Body of pancreas (tissue), 4 donors: Measurements from ENCODE around the gene NPAS1. TPM values are rescaled to one million over a fixed set of nuclear protein-coding genes. Genes with fewer than 3 reads are reported as not detected.

ENCODE experiments used
- ATAC-seq: fragments of 150-250 bp; one replicate; pipeline ENCODE4 v1.9.1; 2016
- DNase-seq, 4 donors: peaks; one replicate each; pipeline ENCODE4 v3.0.0-alpha.2; 2019
- H3K27ac ChIP-seq, 4 donors: fragments of 200-600 bp; sonication (generic); 1 replicate in 3 of 4; 2 replicates in 1 of 4; pipeline versions ENCODE4 v1.5.1 to v1.6.1; 2016 to 2019; ENCODE audit warnings: mild to moderate bottlenecking in 1 of 4, mixed read lengths in 1 of 4, moderate library complexity in 1 of 4
- H3K27me3 ChIP-seq, 2 donors: fragments of 200-600 bp; sonication (generic); one replicate each; pipeline ENCODE4 v1.6.0; 2016; ENCODE audit warnings: mild to moderate bottlenecking in 1 of 2
- H3K36me3 ChIP-seq, 2 donors: fragments of 200-600 bp; sonication (generic); replicated peaks in 1 of 2; 2 replicates each; pipeline ENCODE4 v1.5.1; 2016; ENCODE audit warnings: low read depth in 2 of 2; ENCODE audit not compliant: insufficient read depth in 1 of 2
- H3K4me1 ChIP-seq: fragments of 200-600 bp; sonication (generic); one replicate; pipeline ENCODE4 v1.6.0; 2016
- H3K4me3 ChIP-seq, 2 donors: fragments of 200-600 bp; sonication (generic); 1 replicate in 1 of 2; 2 replicates in 1 of 2; pipeline ENCODE4 v1.5.1; 2016 to 2019
- H3K9me3 ChIP-seq, 3 donors: fragments of 200-600 bp; sonication (generic); 1 replicate in 2 of 3; 2 replicates in 1 of 3; pipeline ENCODE4 v1.5.1; 2016
- CTCF ChIP-seq, 7 experiments: fragments of 450-650 bp in 4 of 7; fragments of 200-600 bp in 3 of 7; sonication (generic) in 3 of 7; IDR thresholded peaks; one replicate each; pipeline ENCODE4 v1.5.1; 2016 to 2019; ENCODE audit warnings: antibody characterized with exemption in 7 of 7
- POLR2A ChIP-seq, 3 donors: fragments of 450-650 bp; IDR thresholded peaks; one replicate each; pipeline ENCODE4 v1.6.1; 2016; ENCODE audit warnings: antibody characterized with exemption in 3 of 3, mild to moderate bottlenecking in 2 of 3
- WGBS, 2 donors: methylation state at CpG; one replicate each; pipeline ENCODE4 v1.1.5; 2017; 5-methylcytosine and 5-hydroxymethylcytosine counted together
- intact Hi-C: fragments of 100-400 bp; cut with DNase I; formaldehyde crosslinking; loops from one replicate; pipeline ENCODE4 v1.15.1; 2023
- total RNA-seq, 2 donors: library from RNA; depleted of rRNA; stranded (reverse); fragments of >200 nt; gene quantifications; one replicate each; pipeline ENCODE4 v1.1.0, GENCODE V29; 2016

The NPAS1 gene
- total RNA-seq, 2 donors from 2014 or later: not detected

GRCh38 chr19:47032171-47032811 is 12.7 kb downstream of the NPAS1 start:
- no peak for TF ChIP-seq POLR2A (IDR thresholded peaks at IDR 0.05)
- peak; percentile 67 to 90 (median 73) for TF ChIP-seq CTCF (IDR thresholded peaks at IDR 0.05)
- WGBS, 2 donors: 15 to 31% methylated on average over 7 to 17 of the region's 17 CpGs
- ATAC-seq: peak; percentile 46
- H3K4me3 ChIP-seq: no peak overlapping the region
- H3K4me1 ChIP-seq: peaks cover 17% of the 10 kb centered on the region
- intact Hi-C loops: no loop called here
- H3K36me3 ChIP-seq: no peaks in the 10 kb centered on the region
- H3K27me3 ChIP-seq: peaks cover 0 to 12% of the 10 kb centered on the region in 2 donors
- DNase-seq: peak; percentile 52 to 72 (median 69)
- no peak overlapping the region for H3K27ac ChIP-seq
- no peaks in the 10 kb centered on the region for H3K9me3 ChIP-seq

GRCh38 chr19:47035127-47036096 is 15.8 kb downstream of the NPAS1 start:
- ATAC-seq: peak; percentile 94
- WGBS, 2 donors: 9 to 14% methylated on average over 26 to 35 of the region's 35 CpGs
- intact Hi-C loops: no loop called here
- peaks cover 17% of the 10 kb centered on the region for H3K4me1 ChIP-seq
- H3K27me3 ChIP-seq: peaks cover 0 to 12% of the 10 kb centered on the region in 2 donors
- H3K27ac ChIP-seq: peak overlapping the region; percentile 25 to 62 (median 54)
- peak; percentile 86 to 92 (median 89) for DNase-seq
- peak; percentile 95 to 97 (median 96) for TF ChIP-seq CTCF (IDR thresholded peaks at IDR 0.05)
- TF ChIP-seq POLR2A (IDR thresholded peaks at IDR 0.05): peak; percentile 36 to 55 (median 47)
- H3K36me3 ChIP-seq: no peaks in the 10 kb centered on the region
- no peaks in the 10 kb centered on the region for H3K9me3 ChIP-seq
- H3K4me3 ChIP-seq: peak overlapping the region in 1 of 2 donors; percentile 8

GRCh38 chr19:47036097-47036651 is 16.5 kb downstream of the NPAS1 start:
- peak overlapping the region; percentile 2 to 62 (median 54) for H3K27ac ChIP-seq
- WGBS, 2 donors: 9% methylated on average over 19 to 26 of the region's 26 CpGs
- H3K36me3 ChIP-seq: no peaks in the 10 kb centered on the region
- peaks cover 0 to 12% of the 10 kb centered on the region in 2 donors for H3K27me3 ChIP-seq
- no peak for TF ChIP-seq CTCF (IDR thresholded peaks at IDR 0.05)
- TF ChIP-seq POLR2A (IDR thresholded peaks at IDR 0.05): peak in 1 of 3 donors; percentile 3
- DNase-seq (peak in 3 of 4 donors; percentile 31 to 55 (median 41)), ATAC-seq (peak; percentile 68)
- H3K4me1 ChIP-seq: peaks cover 17% of the 10 kb centered on the region
- intact Hi-C loops: no loop called here
- peak overlapping the region in 1 of 2 donors; percentile 8 for H3K4me3 ChIP-seq
- no peaks in the 10 kb centered on the region for H3K9me3 ChIP-seq

GRCh38 chr19:47037766-47038165 is 18.1 kb downstream of the NPAS1 start:
- H3K27ac ChIP-seq: no peak overlapping the region
- H3K4me3 ChIP-seq: no peak overlapping the region
- H3K9me3 ChIP-seq: no peaks in the 10 kb centered on the region
- H3K36me3 ChIP-seq: no peaks in the 10 kb centered on the region
- ATAC-seq: no peak
- WGBS, 2 donors: 53 to 60% methylated on average over 1 of the region's 1 CpG
- peaks cover 0 to 8% of the 10 kb centered on the region in 2 donors for H3K27me3 ChIP-seq
- no peak for TF ChIP-seq POLR2A (IDR thresholded peaks at IDR 0.05)
- no peak for TF ChIP-seq CTCF (IDR thresholded peaks at IDR 0.05)
- intact Hi-C loops: no loop called here
- peaks cover 17% of the 10 kb centered on the region for H3K4me1 ChIP-seq
- DNase-seq: no peak
